Caco-2 (cell line): ENCODE results near the gene RPA1. TPM values are rescaled to one million over a fixed set of nuclear protein-coding genes. Genes with fewer than 3 reads are reported as not detected.

Experiments
- BruUV-seq: library from RNA; stranded (reverse); fragments of 400-500 nt; replicated peaks from 2 replicates; lab custom pipeline; 2021; lab: Mats Ljungman, UMichigan
- CTCF ChIA-PET: fragments of 300-600 bp; sonication (Branson Sonifier 250); formaldehyde crosslinking; loops from one replicate; lab custom pipeline; 2022; ENCODE audit warnings: antibody characterized with exemption; lab: Charles Lee
- POLR2A ChIA-PET: fragments of 300-600 bp; sonication (Branson Sonifier 250); formaldehyde crosslinking; loops from one replicate; lab custom pipeline; 2022; ENCODE audit warnings: antibody characterized with exemption; lab: Charles Lee
- DNase-seq, 2 experiments: peaks; one replicate each; pipeline versions ENCODE4 v3.0.0 to v3.0.0-alpha.2; 2020 to 2022
- H3K27me3 ChIP-seq: replicated peaks from 2 replicates; pipeline ENCODE4 v1.6.0; 2011; ENCODE audit warnings: low read length; ENCODE audit not compliant: control insufficient read depth, insufficient read depth
- H3K36me3 ChIP-seq: 2 replicates; pipeline ENCODE4 v1.5.1; 2011; ENCODE audit warnings: low read length; ENCODE audit not compliant: control insufficient read depth, insufficient read depth
- H3K4me1 ChIP-seq: fragments of 250-450 bp; sonication (Bioruptor Pico); 2 replicates; pipeline ENCODE4 v1.5.1; 2020; ENCODE audit warnings: mild to moderate bottlenecking
- H3K4me3 ChIP-seq: 2 replicates; pipeline ENCODE4 v1.5.1; 2011; ENCODE audit warnings: low read depth, mild to moderate bottlenecking, control low read depth, low read length
- H3K9me3 ChIP-seq: fragments of 250-450 bp; sonication (Bioruptor Pico); 2 replicates; pipeline ENCODE4 v1.5.1; 2020; ENCODE audit warnings: mild to moderate bottlenecking, moderate library complexity
- H3K27ac Mint-ChIP-seq: one replicate; pipeline ENCODE4 v1.8.0; 2022; ENCODE audit warnings: mixed read lengths; ENCODE audit not compliant: unreplicated experiment
- H3K27me3 Mint-ChIP-seq: one replicate; pipeline ENCODE4 v1.8.0; 2022; ENCODE audit warnings: mixed read lengths; ENCODE audit not compliant: insufficient read depth, unreplicated experiment
- H3K36me3 Mint-ChIP-seq: one replicate; pipeline ENCODE4 v1.8.0; 2022; ENCODE audit warnings: mild to moderate bottlenecking, mixed read lengths; ENCODE audit not compliant: insufficient read depth, unreplicated experiment
- H3K4me1 Mint-ChIP-seq: one replicate; pipeline ENCODE4 v1.8.0; 2022; ENCODE audit warnings: low read depth, mixed read lengths; ENCODE audit not compliant: unreplicated experiment
- H3K4me3 Mint-ChIP-seq: one replicate; pipeline ENCODE4 v1.8.0; 2022; ENCODE audit warnings: mild to moderate bottlenecking, moderate library complexity, mixed read lengths; ENCODE audit not compliant: unreplicated experiment
- H3K9me3 Mint-ChIP-seq: one replicate; pipeline ENCODE4 v1.8.0; 2022; ENCODE audit warnings: mixed read lengths; ENCODE audit not compliant: unreplicated experiment
- CTCF ChIP-seq, 2 experiments: fragments of 200-600 bp in 1 of 2; IDR thresholded peaks; 1 replicate in 1 of 2; 2 replicates in 1 of 2; pipeline versions ENCODE4 v1.5.1 to v1.8.0; 2011 to 2022; ENCODE audit warnings: antibody characterized with exemption in 1 of 2, control low read depth in 1 of 2, inconsistent platforms in 1 of 2, low read depth in 1 of 2, low read length in 1 of 2, mild to moderate bottlenecking in 1 of 2, moderate library complexity in 1 of 2; ENCODE audit not compliant: insufficient read depth in 1 of 2, severe bottlenecking in 1 of 2, unreplicated experiment in 1 of 2
- intact Hi-C: fragments of 100-400 bp; cut with micrococcal nuclease; formaldehyde crosslinking; loops from one replicate; pipeline ENCODE4 v1.10.0; 2022; ENCODE audit not compliant: unreplicated experiment
- total RNA-seq: library from RNA; stranded (reverse); gene quantifications from 2 replicates; pipeline ENCODE4 v1.2.3, GENCODE V29; 2022

RPA1 gene
- total RNA-seq, 1 experiment from 2014 or later: 167 TPM

GRCh38 chr17:1907909-1908698 is 78.3 kb downstream of the RPA1 start:
- Histone ChIP-seq H3K36me3 (no peaks in the 10 kb centered on the region), H3K4me1 (peaks cover 17% of the 10 kb centered on the region), H3K9me3 (no peaks in the 10 kb centered on the region), H3K4me3 (no peak overlapping the region), H3K27me3 (no peaks in the 10 kb centered on the region)
- Mint-ChIP-seq H3K9me3 (no peaks in the 10 kb centered on the region), H3K36me3 (no peaks in the 10 kb centered on the region), H3K4me3 (no peak overlapping the region), H3K27ac (no peak overlapping the region), H3K27me3 (no peaks in the 10 kb centered on the region), H3K4me1 (peaks cover 6% of the 10 kb centered on the region)
- POLR2A ChIA-PET: interaction anchor here (0.6 to 1.1 kb wide), 2 partner anchors 53 to 118 kb away, joined by 4 to 5 read pairs; no protein-coding TSS in a partner anchor
- CTCF ChIA-PET: interaction anchor here (0.9 to 3.3 kb wide), 15 partner anchors 10 to 337 kb away, joined by 3 to 185 read pairs (median 8); partner anchors contain the start of genes DPH1, HIC1, OVCA2 and RTN4RL1
- BruUV-seq: no TSS peak
- TF ChIP-seq CTCF (IDR thresholded peaks at IDR 0.05; ENCODE audit: insufficient read depth in 1 of 2, low read depth in 1 of 2, low read length in 1 of 2, severe bottlenecking in 1 of 2, unreplicated experiment in 1 of 2): no peak
- intact Hi-C loops: loop anchor here (1.0 kb wide), 2 partner anchors 118 to 122 kb away; partner anchors contain the start of gene DPH1
- no peak for DNase-seq

- Mint-ChIP-seq H3K4me3 (no peak overlapping the region), H3K4me1 (peaks cover 6% of the 10 kb centered on the region), H3K36me3 (no peaks in the 10 kb centered on the region), H3K9me3 (no peaks in the 10 kb centered on the region), H3K27me3 (no peaks in the 10 kb centered on the region), H3K27ac (no peak overlapping the region)
- POLR2A ChIA-PET: interaction anchor here (0.6 to 1.1 kb wide), 2 partner anchors 53 to 117 kb away, joined by 4 to 5 read pairs; no protein-coding TSS in a partner anchor
- no TSS peak for BruUV-seq
- Histone ChIP-seq H3K4me3 (no peak overlapping the region), H3K36me3 (no peaks in the 10 kb centered on the region), H3K9me3 (no peaks in the 10 kb centered on the region), H3K4me1 (peaks cover 17% of the 10 kb centered on the region), H3K27me3 (no peaks in the 10 kb centered on the region)
- intact Hi-C loops: loop anchor here (1.0 kb wide), 2 partner anchors 117 to 121 kb away; partner anchors contain the start of gene DPH1
- CTCF ChIA-PET: interaction anchor here (0.6 to 3.3 kb wide), 27 partner anchors 9 to 336 kb away, joined by 3 to 185 read pairs (median 4); partner anchors contain the start of genes DPH1, HIC1, OVCA2 and RILP
- DNase-seq: peak; percentile 75 to 81
- TF ChIP-seq CTCF (IDR thresholded peaks at IDR 0.05; ENCODE audit: insufficient read depth in 1 of 2, low read depth in 1 of 2, low read length in 1 of 2, severe bottlenecking in 1 of 2, unreplicated experiment in 1 of 2): peak; percentile 83 to 88
These were observed 79.0 kb downstream of the RPA1 start for GRCh38 chr17:1908699-1909309.

- intact Hi-C loops: no loop called here
- no TSS peak for BruUV-seq
These were observed 80.2 kb downstream of the RPA1 start for GRCh38 chr17:1909985-1910384.

More at GRCh38 chr17:1909985-1910384, 80.2 kb downstream of the RPA1 start:
- H3K27me3 ChIP-seq: no peaks in the 10 kb centered on the region
- ChIA-PET CTCF (interaction anchor here (0.7 to 3.3 kb wide), 7 partner anchors 8 to 157 kb away, joined by 3 to 185 read pairs (median 3); partner anchors contain the start of gene RTN4RL1), POLR2A (no interaction called here)
- no peak for TF ChIP-seq CTCF (IDR thresholded peaks at IDR 0.05; ENCODE audit: insufficient read depth in 1 of 2, low read depth in 1 of 2, low read length in 1 of 2, severe bottlenecking in 1 of 2, unreplicated experiment in 1 of 2)
- H3K9me3 ChIP-seq: no peaks in the 10 kb centered on the region
- H3K36me3 ChIP-seq: no peaks in the 10 kb centered on the region
- H3K4me3 Mint-ChIP-seq: no peak overlapping the region
- DNase-seq: no peak
- peaks cover 10% of the 10 kb centered on the region for H3K4me1 ChIP-seq
- H3K27me3 Mint-ChIP-seq: peaks cover 2% of the 10 kb centered on the region
- no peaks in the 10 kb centered on the region for H3K9me3 Mint-ChIP-seq
- H3K4me3 ChIP-seq: no peak overlapping the region
- no peak overlapping the region for H3K27ac Mint-ChIP-seq
- no peaks in the 10 kb centered on the region for H3K36me3 Mint-ChIP-seq
- peaks cover 6% of the 10 kb centered on the region for H3K4me1 Mint-ChIP-seq
